ENCODE data around the gene PDPK1.
"Not testable (repeated sequence)": the region's sequence is repeated elsewhere in the genome, so short reads cannot be mapped to it uniquely, and the experiment has no call there.

DNA sequence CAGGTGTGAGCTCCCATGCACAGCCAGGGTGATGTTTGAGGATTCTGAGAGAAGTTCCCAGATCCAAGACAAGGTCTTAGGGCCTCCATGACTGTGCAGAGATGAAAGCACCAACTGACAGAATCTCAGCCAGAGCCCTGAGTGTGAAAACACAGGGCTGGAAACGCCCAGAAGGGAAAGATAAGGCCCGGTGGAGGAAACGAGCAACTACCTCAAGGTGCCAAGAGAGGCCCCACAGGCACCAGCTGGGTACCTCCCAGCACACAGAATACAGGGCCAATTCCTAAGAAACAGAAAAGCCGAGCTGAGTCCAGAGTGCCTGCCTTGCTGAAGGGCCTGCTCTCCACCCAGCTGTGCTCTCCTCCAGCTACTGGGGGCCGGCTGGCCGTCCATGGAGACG, 94.5 kb downstream of the PDPK1 start:
- TF ChIP-seq, protein P1, sequence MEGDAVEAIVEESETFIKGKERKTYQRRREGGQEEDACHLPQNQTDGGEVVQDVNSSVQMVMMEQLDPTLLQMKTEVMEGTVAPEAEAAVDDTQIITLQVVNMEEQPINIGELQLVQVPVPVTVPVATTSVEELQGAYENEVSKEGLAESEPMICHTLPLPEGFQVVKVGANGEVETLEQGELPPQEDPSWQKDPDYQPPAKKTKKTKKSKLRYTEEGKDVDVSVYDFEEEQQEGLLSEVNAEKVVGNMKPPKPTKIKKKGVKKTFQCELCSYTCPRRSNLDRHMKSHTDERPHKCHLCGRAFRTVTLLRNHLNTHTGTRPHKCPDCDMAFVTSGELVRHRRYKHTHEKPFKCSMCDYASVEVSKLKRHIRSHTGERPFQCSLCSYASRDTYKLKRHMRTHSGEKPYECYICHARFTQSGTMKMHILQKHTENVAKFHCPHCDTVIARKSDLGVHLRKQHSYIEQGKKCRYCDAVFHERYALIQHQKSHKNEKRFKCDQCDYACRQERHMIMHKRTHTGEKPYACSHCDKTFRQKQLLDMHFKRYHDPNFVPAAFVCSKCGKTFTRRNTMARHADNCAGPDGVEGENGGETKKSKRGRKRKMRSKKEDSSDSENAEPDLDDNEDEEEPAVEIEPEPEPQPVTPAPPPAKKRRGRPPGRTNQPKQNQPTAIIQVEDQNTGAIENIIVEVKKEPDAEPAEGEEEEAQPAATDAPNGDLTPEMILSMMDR (conservative IDR thresholded peaks at IDR 0.05; ENCODE audit: low read length): not testable (repeated sequence)
- not testable (repeated sequence) for TF ChIP-seq EZH2phosphoT487 (IDR thresholded peaks at IDR 0.05; ENCODE audit: borderline replicate concordance, low read depth, low read length)

Measured in OCI-LY7 (cell line).